ENCODE results near the gene MBNL1.

MBNL1 gene

GRCh38 chr3:152454076-152454875, 185.5 kb downstream of the MBNL1 start:
- Histone ChIP-seq H3K4me3 (ENCODE audit: low read depth in 1 of 5, low read length in 5 of 5) (no peak overlapping the region), H3K9me3 (ENCODE audit: control insufficient read depth in 5 of 5, low read length in 5 of 5) (no peaks in the 10 kb centered on the region), H3K36me3 (ENCODE audit: control insufficient read depth in 5 of 5, insufficient read depth in 5 of 5, low read length in 5 of 5) (peaks cover 23 to 42% (median 32%) of the 10 kb centered on the region in 5 donors), H3K9ac (ENCODE audit: low read length in 5 of 5) (no peak overlapping the region), H3K27me3 (ENCODE audit: control insufficient read depth in 5 of 5, insufficient read depth in 4 of 5, low read length in 5 of 5) (no peaks in the 10 kb centered on the region), H3K4me1 (ENCODE audit: control insufficient read depth in 5 of 5, insufficient read depth in 5 of 5, low read length in 5 of 5) (peaks cover 0 to 6% (median 0%) of the 10 kb centered on the region in 5 donors), H3K27ac (ENCODE audit: low read depth, low read length) (no peak overlapping the region)

GRCh38 chr3:152455989-152456388, 187.3 kb downstream of the MBNL1 start:
- Histone ChIP-seq H3K4me1 (ENCODE audit: control insufficient read depth in 5 of 5, insufficient read depth in 5 of 5, low read length in 5 of 5) (peaks cover 0 to 9% (median 4%) of the 10 kb centered on the region in 5 donors), H3K36me3 (ENCODE audit: control insufficient read depth in 5 of 5, insufficient read depth in 5 of 5, low read length in 5 of 5) (peaks cover 28 to 43% (median 34%) of the 10 kb centered on the region in 5 donors), H3K27ac (ENCODE audit: low read depth, low read length) (no peak overlapping the region)

GRCh38 chr3:152457500-152458375, 189.0 kb downstream of the MBNL1 start:
- Histone ChIP-seq H3K36me3 (ENCODE audit: control insufficient read depth in 5 of 5, insufficient read depth in 5 of 5, low read length in 5 of 5) (peaks cover 24 to 38% (median 34%) of the 10 kb centered on the region in 5 donors), H3K27ac (ENCODE audit: low read depth, low read length) (no peak overlapping the region), H3K4me3 (ENCODE audit: low read depth in 1 of 5, low read length in 5 of 5) (no peak overlapping the region), H3K9ac (ENCODE audit: low read length in 5 of 5) (no peak overlapping the region), H3K4me1 (ENCODE audit: control insufficient read depth in 5 of 5, insufficient read depth in 5 of 5, low read length in 5 of 5) (peaks cover 0 to 15% (median 5%) of the 10 kb centered on the region in 5 donors), H3K27me3 (ENCODE audit: control insufficient read depth in 5 of 5, insufficient read depth in 4 of 5, low read length in 5 of 5) (no peaks in the 10 kb centered on the region), H3K9me3 (ENCODE audit: control insufficient read depth in 5 of 5, low read length in 5 of 5) (no peaks in the 10 kb centered on the region)

More at GRCh38 chr3:152455989-152456388, 187.3 kb downstream of the MBNL1 start:
- Histone ChIP-seq H3K9ac (ENCODE audit: low read length in 5 of 5) (no peak overlapping the region), H3K27me3 (ENCODE audit: control insufficient read depth in 5 of 5, insufficient read depth in 4 of 5, low read length in 5 of 5) (no peaks in the 10 kb centered on the region), H3K9me3 (ENCODE audit: control insufficient read depth in 5 of 5, low read length in 5 of 5) (no peaks in the 10 kb centered on the region), H3K4me3 (ENCODE audit: low read depth in 1 of 5, low read length in 5 of 5) (no peak overlapping the region)

- Histone ChIP-seq H3K4me3 (ENCODE audit: low read depth in 1 of 5, low read length in 5 of 5) (no peak overlapping the region), H3K36me3 (ENCODE audit: control insufficient read depth in 5 of 5, insufficient read depth in 5 of 5, low read length in 5 of 5) (peaks cover 31 to 40% (median 35%) of the 10 kb centered on the region in 5 donors), H3K9me3 (ENCODE audit: control insufficient read depth in 5 of 5, low read length in 5 of 5) (no peaks in the 10 kb centered on the region), H3K27ac (ENCODE audit: low read depth, low read length) (no peak overlapping the region), H3K9ac (ENCODE audit: low read length in 5 of 5) (no peak overlapping the region), H3K27me3 (ENCODE audit: control insufficient read depth in 5 of 5, insufficient read depth in 4 of 5, low read length in 5 of 5) (no peaks in the 10 kb centered on the region), H3K4me1 (ENCODE audit: control insufficient read depth in 5 of 5, insufficient read depth in 5 of 5, low read length in 5 of 5) (peaks cover 0 to 20% (median 8%) of the 10 kb centered on the region in 5 donors)
These were observed 189.8 kb downstream of the MBNL1 start for GRCh38 chr3:152458376-152459117.

GRCh38 chr3:152459118-152459515, 190.4 kb downstream of the MBNL1 start:
- H3K27ac ChIP-seq (ENCODE audit: low read depth, low read length) = no peak overlapping the region
- no peak overlapping the region for H3K4me3 ChIP-seq (ENCODE audit: low read depth in 1 of 5, low read length in 5 of 5)
- H3K9me3 ChIP-seq (ENCODE audit: control insufficient read depth in 5 of 5, low read length in 5 of 5) = no peaks in the 10 kb centered on the region
- H3K27me3 ChIP-seq (ENCODE audit: control insufficient read depth in 5 of 5, insufficient read depth in 4 of 5, low read length in 5 of 5) = no peaks in the 10 kb centered on the region
- H3K36me3 ChIP-seq (ENCODE audit: control insufficient read depth in 5 of 5, insufficient read depth in 5 of 5, low read length in 5 of 5) = peaks cover 33 to 40% (median 35%) of the 10 kb centered on the region in 5 donors
- H3K4me1 ChIP-seq (ENCODE audit: control insufficient read depth in 5 of 5, insufficient read depth in 5 of 5, low read length in 5 of 5) = peaks cover 0 to 21% (median 8%) of the 10 kb centered on the region in 5 donors
- H3K9ac ChIP-seq (ENCODE audit: low read length in 5 of 5) = no peak overlapping the region

GRCh38 chr3:152459572-152459971, 190.8 kb downstream of the MBNL1 start:
- H3K36me3 ChIP-seq (ENCODE audit: control insufficient read depth in 5 of 5, insufficient read depth in 5 of 5, low read length in 5 of 5) = peaks cover 32 to 40% (median 36%) of the 10 kb centered on the region in 5 donors

GRCh38 chr3:152460936-152461335, 192.2 kb downstream of the MBNL1 start:
- H3K9ac ChIP-seq (ENCODE audit: low read length in 5 of 5) = no peak overlapping the region
- H3K27me3 ChIP-seq (ENCODE audit: control insufficient read depth in 5 of 5, insufficient read depth in 4 of 5, low read length in 5 of 5) = no peaks in the 10 kb centered on the region
- no peak overlapping the region for H3K4me3 ChIP-seq (ENCODE audit: low read depth in 1 of 5, low read length in 5 of 5)
- H3K27ac ChIP-seq (ENCODE audit: low read depth, low read length) = no peak overlapping the region
- peaks cover 32 to 47% (median 41%) of the 10 kb centered on the region in 5 donors for H3K36me3 ChIP-seq (ENCODE audit: control insufficient read depth in 5 of 5, insufficient read depth in 5 of 5, low read length in 5 of 5)
- H3K4me1 ChIP-seq (ENCODE audit: control insufficient read depth in 5 of 5, insufficient read depth in 5 of 5, low read length in 5 of 5) = peaks cover 0 to 28% (median 11%) of the 10 kb centered on the region in 5 donors
- no peaks in the 10 kb centered on the region for H3K9me3 ChIP-seq (ENCODE audit: control insufficient read depth in 5 of 5, low read length in 5 of 5)

More at GRCh38 chr3:152459572-152459971, 190.8 kb downstream of the MBNL1 start:
- Histone ChIP-seq H3K4me1 (ENCODE audit: control insufficient read depth in 5 of 5, insufficient read depth in 5 of 5, low read length in 5 of 5) (peaks cover 0 to 22% (median 8%) of the 10 kb centered on the region in 5 donors), H3K27ac (ENCODE audit: low read depth, low read length) (no peak overlapping the region), H3K9me3 (ENCODE audit: control insufficient read depth in 5 of 5, low read length in 5 of 5) (no peaks in the 10 kb centered on the region), H3K27me3 (ENCODE audit: control insufficient read depth in 5 of 5, insufficient read depth in 4 of 5, low read length in 5 of 5) (no peaks in the 10 kb centered on the region), H3K9ac (ENCODE audit: low read length in 5 of 5) (no peak overlapping the region), H3K4me3 (ENCODE audit: low read depth in 1 of 5, low read length in 5 of 5) (no peak overlapping the region)

- Histone ChIP-seq H3K4me1 (ENCODE audit: control insufficient read depth in 5 of 5, insufficient read depth in 5 of 5, low read length in 5 of 5) (peaks cover 0 to 32% (median 11%) of the 10 kb centered on the region in 5 donors), H3K9ac (ENCODE audit: low read length in 5 of 5) (no peak overlapping the region), H3K9me3 (ENCODE audit: control insufficient read depth in 5 of 5, low read length in 5 of 5) (no peaks in the 10 kb centered on the region), H3K4me3 (ENCODE audit: low read depth in 1 of 5, low read length in 5 of 5) (no peak overlapping the region), H3K36me3 (ENCODE audit: control insufficient read depth in 5 of 5, insufficient read depth in 5 of 5, low read length in 5 of 5) (peaks cover 27 to 45% (median 39%) of the 10 kb centered on the region in 5 donors), H3K27ac (ENCODE audit: low read depth, low read length) (no peak overlapping the region), H3K27me3 (ENCODE audit: control insufficient read depth in 5 of 5, insufficient read depth in 4 of 5, low read length in 5 of 5) (no peaks in the 10 kb centered on the region)
These were observed 192.7 kb downstream of the MBNL1 start for GRCh38 chr3:152461460-152461859.

GRCh38 chr3:152466784-152467183, 198.1 kb downstream of the MBNL1 start:
- H3K9me3 ChIP-seq (ENCODE audit: control insufficient read depth in 5 of 5, low read length in 5 of 5) = no peaks in the 10 kb centered on the region
- no peak overlapping the region for H3K4me3 ChIP-seq (ENCODE audit: low read depth in 1 of 5, low read length in 5 of 5)
- H3K36me3 ChIP-seq (ENCODE audit: control insufficient read depth in 5 of 5, insufficient read depth in 5 of 5, low read length in 5 of 5) = peaks cover 12 to 30% (median 18%) of the 10 kb centered on the region in 5 donors
- peaks cover 0 to 25% (median 6%) of the 10 kb centered on the region in 5 donors for H3K4me1 ChIP-seq (ENCODE audit: control insufficient read depth in 5 of 5, insufficient read depth in 5 of 5, low read length in 5 of 5)
- H3K9ac ChIP-seq (ENCODE audit: low read length in 5 of 5) = no peak overlapping the region
- H3K27ac ChIP-seq (ENCODE audit: low read depth, low read length) = no peak overlapping the region
- no peaks in the 10 kb centered on the region for H3K27me3 ChIP-seq (ENCODE audit: control insufficient read depth in 5 of 5, insufficient read depth in 4 of 5, low read length in 5 of 5)

All from subcutaneous abdominal adipose tissue (tissue), 5 donors.